ENCODE data around the gene DDX21. TPM values are rescaled to one million over a fixed set of nuclear protein-coding genes. Genes with fewer than 3 reads are reported as not detected.

The DDX21 gene
- total and polyA plus RNA-seq, 2 of the 13 experiments (the other 11 are each of a cell fraction or from before 2014, with no cell fraction given) = 52.5 to 147 TPM

GRCh38 chr10:68955832-68956532 is at the start of gene DDX21 (continued):
- peak; percentile 93 for TF ChIP-seq ZNF574 (CRISPR knock-in tag; IDR thresholded peaks at IDR 0.05)
- 0 out of 2 replicates have a peak, but pooled peaks have one; percentile 80 for TF ChIP-seq ZNF761 (CRISPR knock-in tag; conservative IDR thresholded peaks at IDR 0.05)
- TF ChIP-seq NR2C2 (CRISPR knock-in tag; IDR thresholded peaks at IDR 0.05; ENCODE audit: borderline replicate concordance) = peak; percentile 92
- peak; percentile 58; the same call in 1 of the 2 replicates for TF ChIP-seq RFXANK (CRISPR knock-in tag; IDR thresholded peaks at IDR 0.05)
- peak; percentile 79; the same call in 1 of the 2 replicates for TF ChIP-seq ZSCAN12 (CRISPR knock-in tag; IDR thresholded peaks at IDR 0.05)
- peak; percentile 67; the same call in 1 of the 2 replicates for TF ChIP-seq HDAC2 (CRISPR knock-in tag; IDR thresholded peaks at IDR 0.05)
- peak; percentile 94; the same call in 1 of the 2 replicates for TF ChIP-seq ELF4 (CRISPR knock-in tag; IDR thresholded peaks at IDR 0.05; ENCODE audit: borderline replicate concordance)
- peak; percentile 65 for TF ChIP-seq RXRB (CRISPR knock-in tag; IDR thresholded peaks at IDR 0.05; ENCODE audit: borderline replicate concordance)
- peak; percentile 77; the same call in 1 of the 2 replicates for TF ChIP-seq ZNF235 (CRISPR knock-in tag; IDR thresholded peaks at IDR 0.05; ENCODE audit: borderline replicate concordance)
- no peak for TF ChIP-seq ZMAT3 (CRISPR knock-in tag; conservative IDR thresholded peaks at IDR 0.05)
- TF ChIP-seq FOSL2 (CRISPR knock-in tag; IDR thresholded peaks at IDR 0.05) = peak; percentile 30; the same call in 1 of the 2 replicates
- TF ChIP-seq SATB2 (CRISPR knock-in tag; IDR thresholded peaks at IDR 0.05) = peak; percentile 73; the same call in 1 of the 2 replicates
- TF ChIP-seq ZNF543 (CRISPR knock-in tag; IDR thresholded peaks at IDR 0.05) = peak; percentile 91
- no peak for TF ChIP-seq HNF4G (IDR thresholded peaks at IDR 0.05; ENCODE audit: borderline replicate concordance, low read depth, low read length)
- TF ChIP-seq HNF4G (CRISPR knock-in tag; IDR thresholded peaks at IDR 0.05; ENCODE audit: borderline replicate concordance, low read depth) = 0 out of 2 replicates have a peak, but pooled peaks have one; percentile 55
- TF ChIP-seq SYNCRIP (IDR thresholded peaks at IDR 0.05; ENCODE audit: insufficient read depth, low read depth, low read length) = no peak
- peak; percentile 57 for TF ChIP-seq SP4 (CRISPR knock-in tag; IDR thresholded peaks at IDR 0.05)
- no peak for TF ChIP-seq CCAR2 (optimal IDR thresholded peaks at IDR 0.05; ENCODE audit: low read depth, low read length)
- peak; percentile 88 for TF ChIP-seq KMT2A (CRISPR knock-in tag; IDR thresholded peaks at IDR 0.05)
- peak; percentile 86 for TF ChIP-seq CREB1 (IDR thresholded peaks at IDR 0.05)
- peak; percentile 98 for TF ChIP-seq CREB1 (CRISPR knock-in tag; IDR thresholded peaks at IDR 0.05)
- no peak; the same call in 1 of the 2 replicates for TF ChIP-seq CEBPG (CRISPR knock-in tag; IDR thresholded peaks at IDR 0.05)
- TF ChIP-seq CBFB (CRISPR knock-in tag; IDR thresholded peaks at IDR 0.05) = 0 out of 2 replicates have a peak, but pooled peaks have one; percentile 33
- TF ChIP-seq PHF5A (CRISPR knock-in tag; IDR thresholded peaks at IDR 0.05; ENCODE audit: low read depth, unreplicated experiment) = no peak
- TF ChIP-seq ZNF780A (CRISPR knock-in tag; IDR thresholded peaks at IDR 0.05) = no peak
- TF ChIP-seq FOXP4 (CRISPR knock-in tag; IDR thresholded peaks at IDR 0.05) = no peak
- peak; percentile 95 for TF ChIP-seq POLR2AphosphoS5 (IDR thresholded peaks at IDR 0.05; ENCODE audit: low read depth, low read length)
- TF ChIP-seq ZNF678 (CRISPR knock-in tag; IDR thresholded peaks at IDR 0.05) = peak; percentile 59; the same call in 1 of the 2 replicates
- no peak for TF ChIP-seq KDM6A (CRISPR knock-in tag; IDR thresholded peaks at IDR 0.05; ENCODE audit: low read depth)

Data from HepG2 (cell line).